ENCODE measurements around the gene TXN2.

GRCh38 chr22:36470994-36471331 lies 10.5 kb downstream of the TXN2 start:
- TF ChIP-seq CTCF (IDR thresholded peaks at IDR 0.05) (no peak), ZFX (IDR thresholded peaks at IDR 0.05; ENCODE audit: borderline replicate concordance) (no peak)
